ENCODE measurements around the gene MIDN. TPM values are rescaled to one million over a fixed set of nuclear protein-coding genes. Genes with fewer than 3 reads are reported as not detected.

MIDN gene
- total and polyA plus RNA-seq, 2 experiments from 2014 or later: 30.1 to 98.4 TPM

GRCh38 chr19:1267477-1268225 lies 19.3 kb downstream of the MIDN start:
- Histone ChIP-seq H3K9me2 (replicated peaks; ENCODE audit: insufficient read depth) (no peaks in the 10 kb centered on the region), H4K20me1 (ENCODE audit: insufficient read depth, poor library complexity, severe bottlenecking) (peaks cover 31% of the 10 kb centered on the region), H3K4me3 (peak overlapping the region; percentile 69), H3K4me2 (peak overlapping the region; percentile 100), H2AFZ (no peak overlapping the region), H3K4me1 (ENCODE audit: insufficient read depth) (peaks cover 62% of the 10 kb centered on the region), H3K36me3 (replicated peaks; ENCODE audit: insufficient read depth, low read depth) (no peaks in the 10 kb centered on the region), H3K27ac (no peak overlapping the region), H3K27me3 (no peaks in the 10 kb centered on the region), H3K79me2 (peaks cover 50% of the 10 kb centered on the region), H3K9me3 (ENCODE audit: low read depth) (no peaks in the 10 kb centered on the region)
- TF ChIP-seq EZH2phosphoT487 (IDR thresholded peaks at IDR 0.05; ENCODE audit: low read depth, severe bottlenecking, unreplicated experiment): no peak
- TF ChIP-seq CTCF (IDR thresholded peaks at IDR 0.05; ENCODE audit: poor library complexity): no peak
- TF ChIP-seq EZH2 (IDR thresholded peaks at IDR 0.05; ENCODE audit: borderline replicate concordance): no peak
- no peak for DNase-seq (ENCODE audit: low spot score)
- 30% methylated on average over 33 of the region's 35 CpGs for WGBS (ENCODE audit: low lambda C conversion rate, missing lambda C conversion rate)

- Histone ChIP-seq H3K4me3 (no peak overlapping the region), H2AFZ (no peak overlapping the region), H3K36me3 (replicated peaks; ENCODE audit: insufficient read depth, low read depth) (no peaks in the 10 kb centered on the region), H3K27me3 (no peaks in the 10 kb centered on the region), H3K27ac (peak overlapping the region; percentile 69), H3K9me2 (replicated peaks; ENCODE audit: insufficient read depth) (no peaks in the 10 kb centered on the region), H4K20me1 (ENCODE audit: insufficient read depth, poor library complexity, severe bottlenecking) (peaks cover 36% of the 10 kb centered on the region), H3K4me1 (ENCODE audit: insufficient read depth) (peaks cover 54% of the 10 kb centered on the region), H3K79me2 (peaks cover 58% of the 10 kb centered on the region), H3K4me2 (peak overlapping the region; percentile 100), H3K9me3 (ENCODE audit: low read depth) (no peaks in the 10 kb centered on the region)
- TF ChIP-seq EZH2phosphoT487 (IDR thresholded peaks at IDR 0.05; ENCODE audit: low read depth, severe bottlenecking, unreplicated experiment): no peak
- no peak for TF ChIP-seq CTCF (IDR thresholded peaks at IDR 0.05; ENCODE audit: poor library complexity)
- no peak for TF ChIP-seq EZH2 (IDR thresholded peaks at IDR 0.05; ENCODE audit: borderline replicate concordance)
- no peak for DNase-seq (ENCODE audit: low spot score)
- WGBS (ENCODE audit: low lambda C conversion rate, missing lambda C conversion rate): 63% methylated on average over 31 of the region's 40 CpGs
Measured at GRCh38 chr19:1268226-1269064, 20.1 kb downstream of the MIDN start.

GRCh38 chr19:1269065-1269477 lies 20.7 kb downstream of the MIDN start, which contains the start of gene CIRBP:
CIRBP (plus strand) TSS chr19:1269332; CDS start chr19:1270934, 1,602 bp downstream.
- H3K4me1 ChIP-seq (ENCODE audit: insufficient read depth): peaks cover 58% of the 10 kb centered on the region
- TF ChIP-seq EZH2phosphoT487 (IDR thresholded peaks at IDR 0.05; ENCODE audit: low read depth, severe bottlenecking, unreplicated experiment) (no peak), EZH2 (IDR thresholded peaks at IDR 0.05; ENCODE audit: borderline replicate concordance) (no peak)

More at GRCh38 chr19:1269065-1269477, 20.7 kb downstream of the MIDN start, which contains the start of gene CIRBP:
- Histone ChIP-seq H3K9me2 (replicated peaks; ENCODE audit: insufficient read depth) (no peaks in the 10 kb centered on the region), H3K9me3 (ENCODE audit: low read depth) (no peaks in the 10 kb centered on the region), H3K27ac (peak within 1 kb of the TSS; percentile 93), H3K79me2 (peaks cover 62% of the 10 kb centered on the region), H3K4me2 (peak within 1 kb of the TSS; percentile 98), H3K4me3 (peak within 1 kb of the TSS; percentile 83), H3K36me3 (replicated peaks; ENCODE audit: insufficient read depth, low read depth) (peaks cover 4% of the 10 kb centered on the region), H3K27me3 (no peaks in the 10 kb centered on the region), H2AFZ (no peak within 1 kb of the TSS), H4K20me1 (ENCODE audit: insufficient read depth, poor library complexity, severe bottlenecking) (peaks cover 42% of the 10 kb centered on the region)
- peak; percentile 100 for DNase-seq (ENCODE audit: low spot score)
- 0% methylated on average over 28 of the region's 50 CpGs for WGBS (ENCODE audit: low lambda C conversion rate, missing lambda C conversion rate)

Data from hepatocyte (in vitro differentiated cells).